Measurements from ENCODE around the gene SEMA3B.
A peak's percentile ranks its signal among the peaks of the same experiment; 100 is the strongest.
"Not testable (repeated sequence)": the region's sequence is repeated elsewhere in the genome, so short reads cannot be mapped to it uniquely, and the experiment has no call there.

Gene SEMA3B

DNA sequence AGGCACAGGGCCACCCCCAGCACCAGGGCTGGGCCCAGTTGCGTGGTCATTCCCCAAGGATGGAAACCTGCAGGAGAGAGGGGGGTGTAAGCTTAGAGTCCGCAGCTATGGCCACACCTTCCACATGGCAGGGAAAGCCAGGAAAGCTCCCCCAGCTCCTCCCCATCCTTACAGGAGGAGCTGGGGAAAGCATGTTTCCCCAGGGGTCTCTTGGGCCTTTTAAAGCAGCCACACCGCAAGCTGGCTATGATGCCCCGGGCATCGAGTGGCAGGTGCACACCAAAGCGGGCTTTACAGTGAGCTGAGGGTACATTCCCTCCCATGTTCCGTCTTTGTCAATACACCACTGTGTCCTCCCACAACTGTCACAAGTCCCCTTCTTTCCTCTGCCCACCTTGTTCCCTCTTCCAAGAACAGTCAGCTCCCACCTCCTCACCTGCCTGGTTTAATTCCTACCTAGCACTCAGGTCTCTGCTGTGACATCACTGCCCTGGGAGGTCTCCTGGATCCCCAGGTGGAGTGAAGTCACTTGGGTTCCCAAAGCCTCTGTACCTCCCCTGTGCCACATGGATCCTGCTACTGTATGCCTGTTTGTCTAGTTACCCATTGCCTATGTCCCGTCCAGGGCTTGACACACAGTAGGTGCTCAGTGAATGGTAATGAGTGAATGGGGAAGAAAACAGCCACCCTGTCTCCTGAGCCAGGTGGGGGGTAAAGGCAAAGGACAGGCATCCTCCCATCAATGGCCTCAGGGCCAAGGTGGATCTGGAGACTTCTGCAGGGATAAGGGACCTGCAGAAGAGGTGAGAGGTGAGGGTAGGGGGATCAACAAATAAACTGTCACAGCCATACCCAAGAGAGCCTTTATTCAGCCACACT is 26.8 kb downstream of the SEMA3B start:
- DNase-seq, result no peak

DNA sequence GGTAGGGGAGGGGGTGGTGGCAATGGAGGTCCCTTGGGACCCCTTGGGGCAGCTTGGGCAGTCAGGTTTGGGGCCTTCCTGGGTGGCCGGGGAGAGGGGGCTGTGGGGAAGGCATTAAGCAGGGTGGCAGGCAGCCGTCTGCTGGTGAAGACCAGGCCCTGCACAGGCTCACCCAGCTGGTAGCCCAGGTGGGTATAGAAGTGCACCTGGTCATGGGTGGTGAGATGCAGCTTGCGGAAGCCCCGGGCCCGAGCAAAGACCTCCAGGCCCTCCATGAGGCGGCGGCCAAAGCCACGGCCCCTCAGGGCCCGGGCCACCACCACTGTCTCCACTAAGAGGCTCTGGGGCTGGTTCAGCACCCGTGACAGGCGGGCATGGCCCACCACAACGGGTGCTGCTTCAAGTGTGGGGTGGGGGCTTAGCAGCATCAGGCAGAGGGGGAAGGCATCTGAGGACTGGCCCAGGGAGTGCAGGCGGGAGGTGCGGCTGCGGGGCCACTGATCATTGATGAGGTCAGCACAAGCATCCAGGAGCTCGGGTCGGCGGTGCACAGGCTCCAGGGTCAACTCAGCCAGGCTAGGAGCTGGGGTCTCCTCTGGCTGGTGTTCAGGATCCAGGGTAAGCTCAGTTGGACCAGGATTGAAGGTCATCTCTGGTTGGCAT is 27.9 kb downstream of the SEMA3B start:
- DNase-seq, result no peak

GRCh38 chr3:50297384-50297775 is 28.4 kb downstream of the SEMA3B start:
- DNase-seq, result no peak

- DNase-seq, result no peak
These were observed 29.2 kb downstream of the SEMA3B start for GRCh38 chr3:50297896-50298725.

DNA sequence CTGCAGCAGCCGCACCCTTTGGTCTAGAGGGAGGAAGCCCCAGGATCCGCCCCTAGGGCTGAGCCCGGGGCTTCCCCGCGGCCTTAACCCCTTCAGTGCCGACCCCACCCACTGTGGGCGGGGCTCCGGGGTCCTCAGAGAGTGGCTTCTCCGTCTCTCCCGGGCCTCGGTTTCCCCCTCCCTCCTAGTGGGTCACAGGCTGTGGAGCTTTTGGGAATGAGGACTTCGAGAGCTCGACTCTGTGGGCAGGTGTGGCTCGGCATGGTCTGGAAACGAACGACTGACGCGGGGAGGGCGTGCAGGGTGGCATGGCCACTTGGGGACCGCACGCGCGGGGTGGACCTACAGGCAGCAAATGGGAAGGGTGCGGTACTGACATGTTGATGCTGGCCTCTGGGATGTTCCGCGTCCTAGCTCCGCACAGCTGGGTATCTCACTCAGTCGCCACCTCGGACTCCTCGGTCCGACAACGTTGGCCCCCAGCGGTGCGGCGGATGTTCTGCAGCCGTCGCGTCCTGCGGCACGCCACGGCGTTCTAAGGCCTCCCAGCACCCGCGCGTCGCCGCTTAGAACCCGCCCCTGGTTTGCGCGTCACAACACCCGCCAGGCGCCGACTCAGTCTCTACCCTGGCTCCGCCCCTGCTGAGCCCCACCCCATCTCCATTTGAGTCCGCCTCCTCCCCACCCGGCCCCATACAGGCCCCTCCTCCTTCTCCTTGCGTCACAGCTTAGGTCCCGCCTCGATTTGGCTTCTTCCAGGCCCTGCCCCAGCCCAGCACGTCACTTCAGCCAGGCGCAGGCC is 30.1 kb downstream of the SEMA3B start, which contains the start of the genes HYAL3 and NAA80:
HYAL3 (minus strand) TSS at position 570 of the 802 bp plus-strand sequence. CDS start 3,803 bp downstream, outside the sequence.
NAA80 (minus strand) TSS at position 570 of the 802 bp plus-strand sequence. CDS start 1,942 bp downstream, outside the sequence.
- peak; percentile 89 for DNase-seq

GRCh38 chr3:50299638-50299928 is 30.6 kb downstream of the SEMA3B start:
- no peak for DNase-seq

- no peak for DNase-seq
These were observed 31.2 kb downstream of the SEMA3B start for GRCh38 chr3:50299929-50300680.

DNA sequence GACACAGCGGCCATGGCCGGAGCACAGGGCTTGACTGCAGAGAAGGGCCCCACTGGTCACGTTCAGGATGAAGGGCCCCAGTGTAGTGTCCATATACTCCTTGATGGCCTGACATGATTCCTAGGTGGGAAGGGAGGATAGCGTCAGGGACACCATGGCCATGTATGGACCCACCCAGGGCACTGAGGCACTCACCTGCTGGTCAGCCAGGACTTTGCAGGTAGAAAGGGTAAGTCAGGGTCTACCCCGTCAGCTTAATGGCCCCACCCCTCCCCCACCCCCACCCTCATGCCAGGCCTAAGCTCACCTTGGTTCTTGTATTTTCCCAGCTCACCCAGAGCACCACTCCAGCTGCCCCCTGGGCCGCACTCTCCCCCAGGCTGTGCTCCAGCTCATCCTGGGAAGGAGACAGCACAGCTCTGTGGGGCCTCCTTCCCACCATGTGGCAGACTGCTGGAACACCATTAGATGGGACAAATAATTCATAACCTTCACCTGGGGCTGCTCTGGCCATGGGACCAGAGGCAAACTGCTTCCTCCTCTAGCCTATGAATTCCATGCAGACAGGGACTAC is 31.8 kb downstream of the SEMA3B start:
- no peak for DNase-seq

GRCh38 chr3:50302095-50303012 is 33.4 kb downstream of the SEMA3B start:
- DNase-seq, result no peak

- no peak for DNase-seq
These were observed 34.3 kb downstream of the SEMA3B start, which contains the start of gene HYAL1 for GRCh38 chr3:50303013-50303815. Gene HYAL1, minus strand, starts transcription at chr3:50303574. Its CDS starts 618 bp downstream, at chr3:50302956.

GRCh38 chr3:50304601-50305000 is 35.7 kb downstream of the SEMA3B start:
- DNase-seq, result no peak

GRCh38 chr3:50312041-50312440 is 43.1 kb downstream of the SEMA3B start:
- not testable (repeated sequence) for DNase-seq

- no peak for DNase-seq
These were observed 45.4 kb downstream of the SEMA3B start for GRCh38 chr3:50314342-50314741.

DNA sequence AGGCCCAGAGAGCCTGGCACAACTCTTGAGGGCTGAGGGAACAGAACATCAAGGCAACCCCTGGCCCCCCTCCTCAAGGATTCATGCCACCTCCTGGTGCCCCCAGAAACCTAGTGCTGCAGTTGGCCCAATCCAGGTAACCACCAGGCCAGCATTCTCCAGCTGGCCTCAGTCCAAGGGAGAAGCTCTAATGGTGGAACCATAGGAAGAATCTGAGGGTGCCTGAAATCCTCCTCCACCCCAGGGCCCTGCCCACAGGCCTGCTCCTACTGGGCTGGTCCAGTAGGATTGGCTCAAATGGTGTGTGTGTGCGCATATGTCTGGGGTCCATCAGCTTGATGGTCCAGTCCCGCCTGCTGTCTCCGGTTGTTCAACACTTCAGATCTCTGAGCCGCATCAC is 45.9 kb downstream of the SEMA3B start:
- DNase-seq, result no peak

GRCh38 chr3:50316657-50317242 is 47.8 kb downstream of the SEMA3B start:
- DNase-seq, result no peak

- no peak for DNase-seq
These were observed 48.4 kb downstream of the SEMA3B start for GRCh38 chr3:50317300-50317699.

DNA sequence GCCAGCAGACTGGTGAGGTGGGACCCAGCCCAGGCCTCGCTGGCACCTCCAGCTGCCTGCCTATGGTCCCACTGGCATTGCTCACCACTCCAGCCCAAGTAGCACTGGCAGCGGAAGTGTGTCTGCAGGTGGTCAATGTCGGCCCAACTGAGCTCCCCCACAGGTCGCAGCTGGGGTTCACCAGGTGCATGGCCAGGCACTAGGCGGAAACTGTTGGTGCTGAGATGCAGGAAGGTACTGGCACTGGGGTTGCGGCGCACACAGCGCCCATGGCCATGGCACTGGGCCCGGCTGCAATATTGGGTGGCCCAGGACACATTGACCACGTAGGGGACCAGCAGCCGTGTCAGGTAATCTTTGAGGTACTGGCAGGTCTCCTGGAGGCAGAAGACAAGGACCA is 49.2 kb downstream of the SEMA3B start:
- no peak for DNase-seq

GRCh38 chr3:50318615-50319014 is 49.7 kb downstream of the SEMA3B start:
- DNase-seq, result no peak
